ENCODE measurements around the gene PNLIPRP3.

DNA sequence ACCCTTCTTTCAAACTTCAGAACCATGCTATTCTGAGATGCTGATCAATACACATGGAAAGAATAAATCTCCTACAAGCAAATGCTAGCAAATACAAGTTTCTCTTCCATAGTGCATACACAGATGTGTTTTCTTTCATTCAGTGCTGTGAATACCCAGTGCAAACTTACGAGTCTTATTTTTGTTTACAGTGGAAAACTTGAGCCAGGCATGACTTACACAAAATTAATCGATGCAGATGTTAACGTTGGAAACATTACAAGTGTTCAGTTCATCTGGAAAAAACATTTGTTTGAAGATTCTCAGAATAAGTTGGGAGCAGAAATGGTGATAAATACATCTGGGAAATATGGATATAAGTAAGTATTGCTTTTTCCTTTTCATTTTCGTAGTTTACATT lies 48.8 kb downstream of the PNLIPRP3 start:
- TF ChIP-seq, protein P1, sequence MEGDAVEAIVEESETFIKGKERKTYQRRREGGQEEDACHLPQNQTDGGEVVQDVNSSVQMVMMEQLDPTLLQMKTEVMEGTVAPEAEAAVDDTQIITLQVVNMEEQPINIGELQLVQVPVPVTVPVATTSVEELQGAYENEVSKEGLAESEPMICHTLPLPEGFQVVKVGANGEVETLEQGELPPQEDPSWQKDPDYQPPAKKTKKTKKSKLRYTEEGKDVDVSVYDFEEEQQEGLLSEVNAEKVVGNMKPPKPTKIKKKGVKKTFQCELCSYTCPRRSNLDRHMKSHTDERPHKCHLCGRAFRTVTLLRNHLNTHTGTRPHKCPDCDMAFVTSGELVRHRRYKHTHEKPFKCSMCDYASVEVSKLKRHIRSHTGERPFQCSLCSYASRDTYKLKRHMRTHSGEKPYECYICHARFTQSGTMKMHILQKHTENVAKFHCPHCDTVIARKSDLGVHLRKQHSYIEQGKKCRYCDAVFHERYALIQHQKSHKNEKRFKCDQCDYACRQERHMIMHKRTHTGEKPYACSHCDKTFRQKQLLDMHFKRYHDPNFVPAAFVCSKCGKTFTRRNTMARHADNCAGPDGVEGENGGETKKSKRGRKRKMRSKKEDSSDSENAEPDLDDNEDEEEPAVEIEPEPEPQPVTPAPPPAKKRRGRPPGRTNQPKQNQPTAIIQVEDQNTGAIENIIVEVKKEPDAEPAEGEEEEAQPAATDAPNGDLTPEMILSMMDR (conservative IDR thresholded peaks at IDR 0.05; ENCODE audit: low read length) = no peak
- TF ChIP-seq EZH2phosphoT487 (IDR thresholded peaks at IDR 0.05; ENCODE audit: borderline replicate concordance) = no peak
